ENCODE data around the gene SIKE1.
"Not testable (repeated sequence)": the region's sequence is repeated elsewhere in the genome, so short reads cannot be mapped to it uniquely, and the experiment has no call there.

Gene SIKE1

DNA sequence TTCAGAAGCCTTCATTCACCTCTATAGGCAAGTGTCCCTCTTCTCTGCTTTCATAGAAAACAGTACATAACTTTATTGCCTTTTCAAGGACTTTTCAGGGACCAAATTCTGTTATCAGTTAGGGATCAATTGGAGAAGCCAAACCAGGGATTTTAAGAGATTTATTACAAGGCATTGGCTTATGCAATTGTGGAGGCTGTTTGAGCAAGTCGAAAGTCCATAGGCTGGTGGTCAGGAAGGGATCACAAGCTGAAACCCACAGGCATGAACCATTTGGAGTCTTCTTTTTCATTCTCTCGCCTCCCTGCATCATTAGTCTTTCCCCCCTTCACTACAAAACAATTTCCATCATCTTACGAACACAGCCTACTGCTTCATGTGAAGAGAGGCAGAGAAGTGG, 39.4 kb upstream of the SIKE1 start:
- H3K79me2 ChIP-seq (ENCODE audit: insufficient read depth, low read depth) = no peaks in the 10 kb centered on the region
- H3K27me3 ChIP-seq (ENCODE audit: insufficient read depth, low read depth) = no peaks in the 10 kb centered on the region
- no peak overlapping the region for H3K9ac ChIP-seq
- no peaks in the 10 kb centered on the region for H4K20me1 ChIP-seq (ENCODE audit: insufficient read depth)
- TF ChIP-seq, protein P1, sequence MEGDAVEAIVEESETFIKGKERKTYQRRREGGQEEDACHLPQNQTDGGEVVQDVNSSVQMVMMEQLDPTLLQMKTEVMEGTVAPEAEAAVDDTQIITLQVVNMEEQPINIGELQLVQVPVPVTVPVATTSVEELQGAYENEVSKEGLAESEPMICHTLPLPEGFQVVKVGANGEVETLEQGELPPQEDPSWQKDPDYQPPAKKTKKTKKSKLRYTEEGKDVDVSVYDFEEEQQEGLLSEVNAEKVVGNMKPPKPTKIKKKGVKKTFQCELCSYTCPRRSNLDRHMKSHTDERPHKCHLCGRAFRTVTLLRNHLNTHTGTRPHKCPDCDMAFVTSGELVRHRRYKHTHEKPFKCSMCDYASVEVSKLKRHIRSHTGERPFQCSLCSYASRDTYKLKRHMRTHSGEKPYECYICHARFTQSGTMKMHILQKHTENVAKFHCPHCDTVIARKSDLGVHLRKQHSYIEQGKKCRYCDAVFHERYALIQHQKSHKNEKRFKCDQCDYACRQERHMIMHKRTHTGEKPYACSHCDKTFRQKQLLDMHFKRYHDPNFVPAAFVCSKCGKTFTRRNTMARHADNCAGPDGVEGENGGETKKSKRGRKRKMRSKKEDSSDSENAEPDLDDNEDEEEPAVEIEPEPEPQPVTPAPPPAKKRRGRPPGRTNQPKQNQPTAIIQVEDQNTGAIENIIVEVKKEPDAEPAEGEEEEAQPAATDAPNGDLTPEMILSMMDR (conservative IDR thresholded peaks at IDR 0.05; ENCODE audit: low read depth, low read length) = no peak
- H3K4me2 ChIP-seq = no peak overlapping the region
- H3K36me3 ChIP-seq (ENCODE audit: insufficient read depth) = no peaks in the 10 kb centered on the region
- no peak overlapping the region for H2AFZ ChIP-seq (ENCODE audit: low read depth)
- no peaks in the 10 kb centered on the region for H3K4me1 ChIP-seq (ENCODE audit: low read depth, poor library complexity, severe bottlenecking)
- H3K27ac ChIP-seq = no peak overlapping the region
- no peak overlapping the region for H3K4me3 ChIP-seq (IDR thresholded peaks at IDR 0.05; ENCODE audit: insufficient read depth, low read depth, low read length)

DNA sequence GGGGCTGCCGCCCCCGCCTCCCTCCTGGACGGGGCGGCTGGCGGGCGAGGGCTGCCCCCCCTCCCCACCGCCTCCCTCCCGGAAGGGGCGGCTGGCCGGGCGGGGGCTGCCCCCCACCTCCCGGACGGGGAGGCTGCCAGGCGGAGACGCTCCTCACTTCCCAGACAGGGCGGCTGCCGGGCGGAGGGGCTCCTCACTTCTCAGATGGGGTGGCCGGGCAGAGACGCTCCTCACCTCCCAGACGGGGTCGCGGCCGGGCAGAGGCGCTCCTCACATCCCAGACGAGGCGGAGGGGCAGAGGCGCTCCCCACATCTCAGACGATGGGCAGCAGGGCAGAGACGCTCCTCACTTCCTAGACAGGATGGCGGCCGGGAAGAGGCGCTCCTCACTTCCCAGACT, 24.0 kb upstream of the SIKE1 start:
- H3K4me2 ChIP-seq; H4K20me1 ChIP-seq (ENCODE audit: insufficient read depth); H3K4me3 ChIP-seq (IDR thresholded peaks at IDR 0.05; ENCODE audit: insufficient read depth, low read depth, low read length); H3K27me3 ChIP-seq (ENCODE audit: insufficient read depth, low read depth); H3K9ac ChIP-seq; H2AFZ ChIP-seq (ENCODE audit: low read depth); H3K27ac ChIP-seq; H3K36me3 ChIP-seq (ENCODE audit: insufficient read depth); H3K79me2 ChIP-seq (ENCODE audit: insufficient read depth, low read depth); H3K4me1 ChIP-seq (ENCODE audit: low read depth, poor library complexity, severe bottlenecking): not testable (repeated sequence)

DNA sequence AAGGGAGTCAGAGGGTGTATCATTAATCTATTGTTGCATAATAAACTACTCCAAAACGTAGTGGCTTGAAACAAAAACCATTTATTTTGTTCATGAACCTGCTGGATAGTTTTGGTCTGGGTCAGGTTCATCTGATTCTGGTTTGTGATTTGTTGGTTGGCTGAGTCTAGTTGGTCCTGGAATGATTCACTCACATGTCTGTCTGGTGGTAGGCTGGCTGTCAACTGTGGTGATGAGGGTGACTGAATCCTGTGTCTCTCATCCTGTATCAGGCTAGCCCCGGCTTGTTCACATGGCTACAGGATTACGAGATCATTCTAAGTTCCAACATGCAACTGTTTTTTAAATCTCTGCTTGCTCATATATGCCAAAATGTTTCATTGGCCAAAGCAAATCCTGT, 22.5 kb upstream of the SIKE1 start:
- Histone ChIP-seq H3K4me1 (ENCODE audit: low read depth, poor library complexity, severe bottlenecking) (no peaks in the 10 kb centered on the region), H2AFZ (ENCODE audit: low read depth) (no peak overlapping the region), H3K4me2 (no peak overlapping the region), H3K27me3 (ENCODE audit: insufficient read depth, low read depth) (no peaks in the 10 kb centered on the region), H3K27ac (no peak overlapping the region), H3K9ac (no peak overlapping the region), H4K20me1 (ENCODE audit: insufficient read depth) (no peaks in the 10 kb centered on the region), H3K79me2 (ENCODE audit: insufficient read depth, low read depth) (no peaks in the 10 kb centered on the region), H3K4me3 (IDR thresholded peaks at IDR 0.05; ENCODE audit: insufficient read depth, low read depth, low read length) (no peak overlapping the region), H3K36me3 (ENCODE audit: insufficient read depth) (no peaks in the 10 kb centered on the region)
- TF ChIP-seq, protein P1 (conservative IDR thresholded peaks at IDR 0.05; ENCODE audit: low read depth, low read length) = no peak

DNA sequence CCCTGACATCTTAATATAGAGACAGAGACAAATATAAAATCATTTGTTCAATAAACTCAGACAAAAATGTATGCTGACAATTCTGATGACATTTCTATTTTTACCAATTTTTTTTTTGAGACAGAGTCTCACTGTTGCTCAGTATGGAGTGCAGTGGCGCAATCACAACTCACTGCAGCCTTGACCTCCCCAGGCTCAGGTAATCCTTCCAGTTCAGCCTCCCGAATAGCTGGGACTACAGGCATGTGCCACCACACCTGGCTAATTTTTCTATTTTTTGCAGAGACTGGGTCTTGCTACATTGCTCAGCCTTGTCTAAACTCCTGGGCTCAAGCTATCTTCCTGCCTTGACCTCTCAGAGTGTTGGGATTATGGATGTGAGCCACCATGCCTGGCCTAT, 13.6 kb upstream of the SIKE1 start:
- Histone ChIP-seq H3K79me2 (ENCODE audit: insufficient read depth, low read depth) (no peaks in the 10 kb centered on the region), H3K9ac (no peak overlapping the region), H3K36me3 (ENCODE audit: insufficient read depth) (no peaks in the 10 kb centered on the region), H3K27ac (no peak overlapping the region), H4K20me1 (ENCODE audit: insufficient read depth) (no peaks in the 10 kb centered on the region), H3K4me2 (no peak overlapping the region), H2AFZ (ENCODE audit: low read depth) (no peak overlapping the region), H3K4me3 (IDR thresholded peaks at IDR 0.05; ENCODE audit: insufficient read depth, low read depth, low read length) (no peak overlapping the region), H3K4me1 (ENCODE audit: low read depth, poor library complexity, severe bottlenecking) (no peaks in the 10 kb centered on the region), H3K27me3 (ENCODE audit: insufficient read depth, low read depth) (no peaks in the 10 kb centered on the region)
- TF ChIP-seq, protein P1 (conservative IDR thresholded peaks at IDR 0.05; ENCODE audit: low read depth, low read length) = no peak

DNA sequence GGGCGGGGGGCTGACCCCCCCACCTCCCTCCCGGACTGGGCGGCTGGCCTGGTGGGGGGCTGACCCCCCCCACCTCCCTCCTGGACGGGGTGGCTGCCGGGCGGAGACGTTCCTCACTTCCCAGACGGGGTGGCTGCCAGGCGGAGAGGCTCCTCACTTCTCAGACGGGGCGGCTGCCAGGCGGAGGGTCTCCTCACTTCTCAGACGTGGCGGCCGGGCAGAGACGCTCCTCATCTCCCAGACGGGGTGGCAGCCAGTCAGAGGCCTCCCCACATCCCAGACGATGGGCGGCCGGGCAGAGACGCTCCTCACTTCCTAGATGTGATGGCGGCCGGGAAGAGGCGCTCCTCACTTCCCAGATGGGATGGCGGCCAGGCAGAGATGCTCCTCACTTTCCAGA, 10.1 kb upstream of the SIKE1 start:
- H3K4me3 ChIP-seq (IDR thresholded peaks at IDR 0.05; ENCODE audit: insufficient read depth, low read depth, low read length); H3K79me2 ChIP-seq (ENCODE audit: insufficient read depth, low read depth); H3K27ac ChIP-seq; H3K27me3 ChIP-seq (ENCODE audit: insufficient read depth, low read depth); H2AFZ ChIP-seq (ENCODE audit: low read depth); H3K36me3 ChIP-seq (ENCODE audit: insufficient read depth); H3K9ac ChIP-seq; H3K4me2 ChIP-seq; H3K4me1 ChIP-seq (ENCODE audit: low read depth, poor library complexity, severe bottlenecking); H4K20me1 ChIP-seq (ENCODE audit: insufficient read depth): not testable (repeated sequence)

DNA sequence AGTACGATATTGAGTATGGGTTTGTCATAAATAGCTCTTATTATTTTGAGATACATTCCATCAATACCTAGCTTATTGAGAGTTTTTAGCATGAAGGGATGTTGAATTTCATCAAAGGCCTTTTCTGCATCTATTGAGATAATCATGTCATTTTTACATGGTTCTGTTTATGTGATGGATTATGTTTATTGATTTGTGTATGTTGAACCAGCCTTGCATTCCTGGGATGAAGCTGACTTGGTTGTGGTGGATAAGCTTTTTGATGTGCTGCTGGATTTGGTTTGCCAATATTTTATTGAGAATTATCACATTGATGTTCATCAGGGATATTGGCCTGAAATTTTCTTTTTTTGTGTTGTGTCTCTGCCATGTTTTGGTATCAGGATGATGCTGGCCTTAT, 6.0 kb upstream of the SIKE1 start:
- H3K4me1 ChIP-seq (ENCODE audit: low read depth, poor library complexity, severe bottlenecking); H3K4me2 ChIP-seq; H2AFZ ChIP-seq (ENCODE audit: low read depth); H3K9ac ChIP-seq; H3K27me3 ChIP-seq (ENCODE audit: insufficient read depth, low read depth); H3K4me3 ChIP-seq (IDR thresholded peaks at IDR 0.05; ENCODE audit: insufficient read depth, low read depth, low read length); H3K36me3 ChIP-seq (ENCODE audit: insufficient read depth); H3K27ac ChIP-seq; H4K20me1 ChIP-seq (ENCODE audit: insufficient read depth); H3K79me2 ChIP-seq (ENCODE audit: insufficient read depth, low read depth): not testable (repeated sequence)

Measured in KMS-11 (cell line).